HepG2 (cell line): ENCODE measurements around the gene HSD17B11. TPM values are rescaled to one million over a fixed set of nuclear protein-coding genes. Genes with fewer than 3 reads are reported as not detected.

ENCODE experiments used
- ELF4 ChIP-seq: sonication (generic); formaldehyde crosslinking; IDR thresholded peaks from 2 replicates; pipeline ENCODE4 v1.5.0; 2020; ENCODE audit warnings: missing genetic modification reagents, mild to moderate bottlenecking, moderate library complexity, borderline replicate concordance
- FOXA1 ChIP-seq, 2 experiments: fragments of 450-650 bp in 1 of 2; sonication (generic) in 1 of 2; formaldehyde crosslinking in 1 of 2; IDR thresholded peaks; 2 replicates each; pipeline versions ENCODE4 v1.4.0 to v1.6.1; 2016 to 2020; ENCODE audit warnings: missing genetic modification reagents in 1 of 2
- JUND ChIP-seq: sonication (generic); formaldehyde crosslinking; IDR thresholded peaks from 2 replicates; pipeline ENCODE4 v1.8.0; 2022; ENCODE audit warnings: mild to moderate bottlenecking, missing genetic modification reagents
- MYC ChIP-seq: sonication (generic); formaldehyde crosslinking; IDR thresholded peaks from 2 replicates; pipeline ENCODE4 v1.9.0; 2021; ENCODE audit warnings: missing genetic modification reagents, borderline replicate concordance
- NONO ChIP-seq, 2 experiments: fragments of 450-650 bp in 1 of 2; sonication (generic) in 1 of 2; formaldehyde crosslinking in 1 of 2; IDR thresholded peaks in 1 of 2; conservative IDR thresholded peaks in 1 of 2; 2 replicates each; pipeline versions ENCODE4 v1.6.1 to v1.8.0; 2017 to 2022; ENCODE audit warnings: mild to moderate bottlenecking in 1 of 2, missing genetic modification reagents in 1 of 2, moderate library complexity in 1 of 2
- SOX6 ChIP-seq, 2 experiments: fragments of 450-650 bp in 1 of 2; sonication (generic) in 1 of 2; formaldehyde crosslinking in 1 of 2; IDR thresholded peaks; 2 replicates each; pipeline versions ENCODE4 v1.4.0 to v1.6.1; 2017 to 2020; ENCODE audit warnings: antibody characterized with exemption in 1 of 2, mild to moderate bottlenecking in 1 of 2, missing genetic modification reagents in 1 of 2
- TGIF2 ChIP-seq: IDR thresholded peaks from 2 replicates; pipeline ENCODE4 v1.6.1; 2016; ENCODE audit warnings: control low read depth, missing compliant biosample characterization
- ZKSCAN5 ChIP-seq: sonication (generic); formaldehyde crosslinking; IDR thresholded peaks from 2 replicates; pipeline ENCODE4 v1.5.1; 2020; ENCODE audit warnings: mild to moderate bottlenecking, missing genetic modification reagents
- ZNF138 ChIP-seq: sonication (generic); formaldehyde crosslinking; IDR thresholded peaks from 2 replicates; pipeline ENCODE4 v1.5.0; 2020; ENCODE audit warnings: mild to moderate bottlenecking, low read depth, missing genetic modification reagents
- polyA plus RNA-seq, 8 experiments: library from polyadenylated mRNA; depleted of rRNA in 3 of 8; stranded (reverse) in 7 of 8; unstranded in 1 of 8; fragments of >200 nt; fragmentation: Illumina TruSeq in 4 of 8; extraction: Trizol in 4 of 8; gene quantifications; 2 replicates each; pipeline versions ENCODE4 v1.2.1 to v1.2.3, GENCODE V29; 2011 to 2016; ENCODE audit warnings: low read depth in 4 of 8, missing spikeins in 1 of 8, mixed read lengths in 1 of 8; ENCODE audit not compliant: insufficient read depth in 1 of 8
- total RNA-seq, 5 experiments: library from RNA; depleted of rRNA; stranded (reverse); fragments of >200 nt; fragmentation: Illumina TruSeq; extraction: Trizol; gene quantifications; 2 replicates each; pipeline ENCODE4 v1.2.3, GENCODE V29; 2016; ENCODE audit warnings: low read depth in 1 of 5
- TF ChIP-seq, protein P1 (sequence below): sonication (generic); formaldehyde crosslinking; conservative IDR thresholded peaks from 2 replicates; pipeline ENCODE4 v1.4.0; 2020; ENCODE audit warnings: missing genetic modification reagents
- TF ChIP-seq, protein P2 (sequence below): IDR thresholded peaks from 2 replicates; pipeline ENCODE4 v1.6.1; 2012; ENCODE audit warnings: low read length, improper control_type of control experiment
- TF ChIP-seq, protein P3 (sequence below): sonication (generic); formaldehyde crosslinking; IDR thresholded peaks from 2 replicates; pipeline ENCODE4 v1.4.0; 2020; ENCODE audit warnings: mild to moderate bottlenecking, missing genetic modification reagents
- TF ChIP-seq, protein P4 (sequence below): IDR thresholded peaks from 2 replicates; pipeline ENCODE4 v1.6.1; 2016; ENCODE audit warnings: missing compliant biosample characterization, missing genetic modification reagents, borderline replicate concordance

The HSD17B11 gene
- total and polyA plus RNA-seq, 2 of the 13 experiments (the other 11 are each of a cell fraction or from before 2014, with no cell fraction given), result 121 to 158 TPM

DNA sequence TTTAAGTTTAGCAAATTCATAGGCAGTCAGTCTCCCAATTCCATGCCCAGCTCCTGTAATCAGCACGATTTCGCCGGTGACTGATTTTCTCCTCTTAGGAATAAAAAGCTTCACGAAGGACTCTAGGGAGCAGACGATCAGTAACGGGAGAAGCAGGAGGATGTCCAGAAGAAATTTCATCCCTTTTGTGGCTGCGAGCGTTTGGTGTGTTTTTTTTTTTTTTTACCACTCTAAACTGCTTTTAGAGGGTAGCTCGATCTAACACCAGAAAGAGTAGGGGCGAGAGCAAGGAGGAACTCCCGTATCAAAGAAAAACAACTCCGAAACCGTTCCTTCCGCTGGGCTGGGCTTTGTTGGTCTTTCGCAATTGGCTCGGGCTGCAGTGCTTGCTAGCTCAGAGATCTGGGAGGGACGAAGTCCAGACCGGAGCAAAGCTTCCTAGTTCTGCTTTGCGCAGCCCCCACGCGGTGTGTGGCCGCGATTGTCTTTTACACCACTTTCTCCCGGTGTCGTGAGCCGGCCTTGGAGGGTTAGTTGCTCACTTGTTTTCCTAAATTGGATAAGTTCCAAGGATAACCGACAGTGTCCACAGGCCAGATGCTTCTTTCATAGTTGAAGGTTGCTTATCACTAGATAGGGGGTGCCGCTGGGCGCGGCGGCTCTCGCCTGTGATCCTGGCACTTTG, at the start of gene HSD17B11 (continued):
- TF ChIP-seq, protein P1, sequence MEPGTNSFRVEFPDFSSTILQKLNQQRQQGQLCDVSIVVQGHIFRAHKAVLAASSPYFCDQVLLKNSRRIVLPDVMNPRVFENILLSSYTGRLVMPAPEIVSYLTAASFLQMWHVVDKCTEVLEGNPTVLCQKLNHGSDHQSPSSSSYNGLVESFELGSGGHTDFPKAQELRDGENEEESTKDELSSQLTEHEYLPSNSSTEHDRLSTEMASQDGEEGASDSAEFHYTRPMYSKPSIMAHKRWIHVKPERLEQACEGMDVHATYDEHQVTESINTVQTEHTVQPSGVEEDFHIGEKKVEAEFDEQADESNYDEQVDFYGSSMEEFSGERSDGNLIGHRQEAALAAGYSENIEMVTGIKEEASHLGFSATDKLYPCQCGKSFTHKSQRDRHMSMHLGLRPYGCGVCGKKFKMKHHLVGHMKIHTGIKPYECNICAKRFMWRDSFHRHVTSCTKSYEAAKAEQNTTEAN (CRISPR knock-in tag), result peak; percentile 86
- TF ChIP-seq JUND (CRISPR knock-in tag), result 0 out of 2 replicates have a peak, but pooled peaks have one; percentile 14
- TF ChIP-seq, protein P2, sequence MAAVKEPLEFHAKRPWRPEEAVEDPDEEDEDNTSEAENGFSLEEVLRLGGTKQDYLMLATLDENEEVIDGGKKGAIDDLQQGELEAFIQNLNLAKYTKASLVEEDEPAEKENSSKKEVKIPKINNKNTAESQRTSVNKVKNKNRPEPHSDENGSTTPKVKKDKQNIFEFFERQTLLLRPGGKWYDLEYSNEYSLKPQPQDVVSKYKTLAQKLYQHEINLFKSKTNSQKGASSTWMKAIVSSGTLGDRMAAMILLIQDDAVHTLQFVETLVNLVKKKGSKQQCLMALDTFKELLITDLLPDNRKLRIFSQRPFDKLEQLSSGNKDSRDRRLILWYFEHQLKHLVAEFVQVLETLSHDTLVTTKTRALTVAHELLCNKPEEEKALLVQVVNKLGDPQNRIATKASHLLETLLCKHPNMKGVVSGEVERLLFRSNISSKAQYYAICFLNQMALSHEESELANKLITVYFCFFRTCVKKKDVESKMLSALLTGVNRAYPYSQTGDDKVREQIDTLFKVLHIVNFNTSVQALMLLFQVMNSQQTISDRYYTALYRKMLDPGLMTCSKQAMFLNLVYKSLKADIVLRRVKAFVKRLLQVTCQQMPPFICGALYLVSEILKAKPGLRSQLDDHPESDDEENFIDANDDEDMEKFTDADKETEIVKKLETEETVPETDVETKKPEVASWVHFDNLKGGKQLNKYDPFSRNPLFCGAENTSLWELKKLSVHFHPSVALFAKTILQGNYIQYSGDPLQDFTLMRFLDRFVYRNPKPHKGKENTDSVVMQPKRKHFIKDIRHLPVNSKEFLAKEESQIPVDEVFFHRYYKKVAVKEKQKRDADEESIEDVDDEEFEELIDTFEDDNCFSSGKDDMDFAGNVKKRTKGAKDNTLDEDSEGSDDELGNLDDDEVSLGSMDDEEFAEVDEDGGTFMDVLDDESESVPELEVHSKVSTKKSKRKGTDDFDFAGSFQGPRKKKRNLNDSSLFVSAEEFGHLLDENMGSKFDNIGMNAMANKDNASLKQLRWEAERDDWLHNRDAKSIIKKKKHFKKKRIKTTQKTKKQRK, result no peak
- peak; percentile 80; the same call in 1 of the 2 replicates for TF ChIP-seq TGIF2
- TF ChIP-seq, protein P3, sequence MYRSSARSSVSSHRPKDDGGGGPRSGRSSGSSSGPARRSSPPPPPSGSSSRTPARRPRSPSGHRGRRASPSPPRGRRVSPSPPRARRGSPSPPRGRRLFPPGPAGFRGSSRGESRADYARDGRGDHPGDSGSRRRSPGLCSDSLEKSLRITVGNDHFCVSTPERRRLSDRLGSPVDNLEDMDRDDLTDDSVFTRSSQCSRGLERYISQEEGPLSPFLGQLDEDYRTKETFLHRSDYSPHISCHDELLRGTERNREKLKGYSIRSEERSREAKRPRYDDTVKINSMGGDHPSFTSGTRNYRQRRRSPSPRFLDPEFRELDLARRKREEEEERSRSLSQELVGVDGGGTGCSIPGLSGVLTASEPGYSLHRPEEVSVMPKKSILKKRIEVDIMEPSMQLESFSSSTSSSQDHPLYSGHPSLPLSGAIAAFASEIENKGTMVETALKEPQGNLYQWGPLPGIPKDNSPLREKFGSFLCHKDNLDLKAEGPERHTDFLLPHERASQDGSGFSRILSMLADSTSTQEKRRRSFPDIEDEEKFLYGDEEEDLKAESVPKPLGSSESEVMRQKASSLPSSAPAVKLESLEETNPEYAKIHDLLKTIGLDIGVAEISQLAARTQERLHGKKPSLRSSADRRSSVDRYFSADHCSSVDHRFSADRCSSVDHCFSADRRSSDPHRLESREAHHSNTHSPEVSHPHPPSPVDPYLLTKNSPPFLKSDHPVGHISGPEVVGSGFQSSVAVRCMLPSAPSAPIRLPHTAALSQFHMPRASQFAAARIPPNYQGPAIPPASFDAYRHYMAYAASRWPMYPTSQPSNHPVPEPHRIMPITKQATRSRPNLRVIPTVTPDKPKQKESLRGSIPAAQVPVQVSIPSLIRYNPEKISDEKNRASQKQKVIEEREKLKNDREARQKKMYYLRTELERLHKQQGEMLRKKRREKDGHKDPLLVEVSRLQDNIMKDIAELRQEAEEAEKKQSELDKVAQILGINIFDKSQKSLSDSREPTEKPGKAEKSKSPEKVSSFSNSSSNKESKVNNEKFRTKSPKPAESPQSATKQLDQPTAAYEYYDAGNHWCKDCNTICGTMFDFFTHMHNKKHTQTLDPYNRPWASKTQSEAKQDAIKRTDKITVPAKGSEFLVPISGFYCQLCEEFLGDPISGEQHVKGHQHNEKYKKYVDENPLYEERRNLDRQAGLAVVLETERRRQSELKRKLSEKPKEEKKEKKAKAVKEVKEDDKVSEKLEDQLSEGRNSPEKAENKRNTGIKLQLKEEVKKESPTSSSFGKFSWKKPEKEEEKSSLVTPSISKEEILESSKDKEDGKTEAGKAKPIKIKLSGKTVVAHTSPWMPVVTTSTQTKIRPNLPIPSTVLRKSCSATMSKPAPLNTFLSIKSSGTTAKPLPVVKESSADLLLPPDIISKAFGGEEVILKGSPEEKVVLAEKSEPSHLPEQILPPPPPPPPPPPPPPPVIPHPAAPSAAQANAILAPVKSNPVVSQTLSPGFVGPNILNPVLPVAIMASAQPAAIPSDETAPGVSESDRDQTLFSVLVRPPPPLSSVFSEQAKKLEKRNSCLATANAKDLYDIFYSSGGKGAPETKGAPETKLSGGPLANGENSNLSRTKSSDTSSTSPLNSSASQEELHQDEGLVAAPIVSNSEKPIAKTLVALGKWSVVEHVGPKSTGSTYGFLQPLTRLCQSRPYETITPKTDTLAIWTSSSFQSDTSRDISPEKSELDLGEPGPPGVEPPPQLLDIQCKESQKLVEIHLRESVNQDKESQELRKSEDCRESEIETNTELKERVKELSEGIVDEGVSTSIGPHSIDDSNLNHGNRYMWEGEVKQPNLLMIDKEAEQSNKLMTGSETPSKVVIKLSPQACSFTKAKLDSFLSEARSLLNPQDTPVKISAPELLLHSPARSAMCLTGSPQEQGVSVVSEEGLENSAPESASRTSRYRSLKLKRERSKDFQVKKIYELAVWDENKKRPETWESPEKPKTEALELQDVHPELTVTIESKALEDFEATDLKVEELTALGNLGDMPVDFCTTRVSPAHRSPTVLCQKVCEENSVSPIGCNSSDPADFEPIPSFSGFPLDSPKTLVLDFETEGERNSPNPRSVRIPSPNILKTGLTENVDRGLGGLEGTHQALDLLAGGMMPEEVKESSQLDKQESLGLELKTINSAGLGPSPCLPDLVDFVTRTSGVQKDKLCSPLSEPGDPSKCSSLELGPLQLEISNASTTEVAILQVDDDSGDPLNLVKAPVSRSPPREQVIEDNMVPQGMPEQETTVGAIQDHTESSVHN (CRISPR knock-in tag), result peak; percentile 37; the same call in 1 of the 2 replicates
- TF ChIP-seq, protein P4, sequence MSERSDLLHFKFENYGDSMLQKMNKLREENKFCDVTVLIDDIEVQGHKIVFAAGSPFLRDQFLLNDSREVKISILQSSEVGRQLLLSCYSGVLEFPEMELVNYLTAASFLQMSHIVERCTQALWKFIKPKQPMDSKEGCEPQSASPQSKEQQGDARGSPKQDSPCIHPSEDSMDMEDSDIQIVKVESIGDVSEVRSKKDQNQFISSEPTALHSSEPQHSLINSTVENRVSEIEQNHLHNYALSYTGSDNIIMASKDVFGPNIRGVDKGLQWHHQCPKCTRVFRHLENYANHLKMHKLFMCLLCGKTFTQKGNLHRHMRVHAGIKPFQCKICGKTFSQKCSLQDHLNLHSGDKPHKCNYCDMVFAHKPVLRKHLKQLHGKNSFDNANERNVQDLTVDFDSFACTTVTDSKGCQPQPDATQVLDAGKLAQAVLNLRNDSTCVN, result peak; percentile 76
- no peak for TF ChIP-seq SOX6 (IDR thresholded peaks at IDR 0.05)
- TF ChIP-seq SOX6 (CRISPR knock-in tag; IDR thresholded peaks at IDR 0.05), result peak; percentile 96
- TF ChIP-seq MYC (CRISPR knock-in tag), result peak; percentile 85; the same call in 1 of the 2 replicates
- no peak for TF ChIP-seq ZKSCAN5 (CRISPR knock-in tag)
- TF ChIP-seq FOXA1 (IDR thresholded peaks at IDR 0.05), result no peak
- peak; percentile 81 for TF ChIP-seq FOXA1 (CRISPR knock-in tag; IDR thresholded peaks at IDR 0.05)
- TF ChIP-seq ELF4 (CRISPR knock-in tag), result peak; percentile 71; the same call in 1 of the 2 replicates
- TF ChIP-seq NONO (IDR thresholded peaks at IDR 0.05), result no peak
- peak; percentile 87 for TF ChIP-seq NONO (CRISPR knock-in tag; conservative IDR thresholded peaks at IDR 0.05)
- no peak for TF ChIP-seq ZNF138 (CRISPR knock-in tag)
